ENCODE results near the gene GBP1.

The GBP1 gene

DNA sequence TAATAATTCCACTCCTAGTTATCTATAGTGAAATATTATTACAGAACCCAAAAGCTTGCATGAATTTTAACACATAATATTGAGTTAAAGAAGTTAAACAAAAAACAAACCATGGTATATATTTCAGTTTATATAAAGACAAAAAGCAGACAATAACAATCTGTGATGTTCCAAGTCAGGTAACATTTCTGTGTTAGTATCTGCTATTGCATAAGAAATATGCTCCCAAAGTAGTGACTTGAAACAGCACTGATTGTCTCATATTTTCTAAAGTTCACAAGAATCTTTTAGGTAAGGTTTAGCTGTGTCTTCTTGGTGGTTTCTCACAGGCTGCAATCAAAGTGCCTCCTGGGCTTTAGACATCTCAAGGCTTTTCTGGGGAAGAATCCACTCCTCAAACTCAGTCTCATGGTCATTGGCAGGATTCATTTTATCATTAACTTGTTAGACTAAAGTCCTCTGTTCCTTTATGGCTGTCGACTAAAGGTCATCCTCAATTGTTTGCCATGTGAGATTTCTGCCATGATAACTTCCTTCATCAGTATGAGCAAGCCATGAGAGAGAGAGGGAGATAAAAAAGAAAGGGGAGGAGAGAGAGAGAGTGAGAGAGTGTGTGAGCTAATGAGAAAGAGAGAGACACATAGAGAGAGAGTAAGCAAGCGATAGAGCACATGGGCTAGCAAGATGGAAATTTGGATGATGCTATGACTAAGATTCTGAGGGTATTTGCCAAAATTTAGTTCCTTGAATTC, 19.9 kb downstream of the GBP1 start:
- TF ChIP-seq, protein P1, sequence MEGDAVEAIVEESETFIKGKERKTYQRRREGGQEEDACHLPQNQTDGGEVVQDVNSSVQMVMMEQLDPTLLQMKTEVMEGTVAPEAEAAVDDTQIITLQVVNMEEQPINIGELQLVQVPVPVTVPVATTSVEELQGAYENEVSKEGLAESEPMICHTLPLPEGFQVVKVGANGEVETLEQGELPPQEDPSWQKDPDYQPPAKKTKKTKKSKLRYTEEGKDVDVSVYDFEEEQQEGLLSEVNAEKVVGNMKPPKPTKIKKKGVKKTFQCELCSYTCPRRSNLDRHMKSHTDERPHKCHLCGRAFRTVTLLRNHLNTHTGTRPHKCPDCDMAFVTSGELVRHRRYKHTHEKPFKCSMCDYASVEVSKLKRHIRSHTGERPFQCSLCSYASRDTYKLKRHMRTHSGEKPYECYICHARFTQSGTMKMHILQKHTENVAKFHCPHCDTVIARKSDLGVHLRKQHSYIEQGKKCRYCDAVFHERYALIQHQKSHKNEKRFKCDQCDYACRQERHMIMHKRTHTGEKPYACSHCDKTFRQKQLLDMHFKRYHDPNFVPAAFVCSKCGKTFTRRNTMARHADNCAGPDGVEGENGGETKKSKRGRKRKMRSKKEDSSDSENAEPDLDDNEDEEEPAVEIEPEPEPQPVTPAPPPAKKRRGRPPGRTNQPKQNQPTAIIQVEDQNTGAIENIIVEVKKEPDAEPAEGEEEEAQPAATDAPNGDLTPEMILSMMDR (conservative IDR thresholded peaks at IDR 0.05; ENCODE audit: control insufficient read depth, insufficient read depth, low read depth, low read length): no peak

DNA sequence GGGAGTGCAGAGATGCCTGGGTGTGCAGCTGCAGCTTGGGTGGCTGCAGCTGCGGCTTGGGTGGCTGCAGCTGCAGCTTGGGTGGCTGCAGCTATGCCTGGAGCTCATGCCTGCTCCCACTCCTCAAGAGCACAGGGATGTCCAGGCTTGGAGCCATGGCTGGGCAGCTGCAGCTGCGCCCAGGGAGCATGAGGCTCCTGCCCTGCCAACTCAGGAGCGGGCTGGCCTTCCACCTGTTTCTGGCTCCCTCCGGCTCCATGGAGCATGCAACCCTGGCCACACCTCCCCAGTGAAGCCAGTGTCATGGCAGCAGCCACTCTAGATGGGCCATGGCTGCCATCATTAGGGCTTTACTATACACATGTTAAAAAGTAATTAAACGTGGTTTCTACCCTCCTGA, 21.1 kb downstream of the GBP1 start:
- no peak overlapping the region for H3K4me3 ChIP-seq (ENCODE audit: control insufficient read depth, low read depth, low read length)
- DNase-seq (ENCODE audit: low read depth): no peak
- TF ChIP-seq, protein P1 (conservative IDR thresholded peaks at IDR 0.05; ENCODE audit: control insufficient read depth, insufficient read depth, low read depth, low read length): no peak

More for the DNA sequence above, 19.9 kb downstream of the GBP1 start:
- DNase-seq (ENCODE audit: low read depth): peak; percentile 17
- H3K4me3 ChIP-seq (ENCODE audit: control insufficient read depth, low read depth, low read length): no peak overlapping the region

DNA sequence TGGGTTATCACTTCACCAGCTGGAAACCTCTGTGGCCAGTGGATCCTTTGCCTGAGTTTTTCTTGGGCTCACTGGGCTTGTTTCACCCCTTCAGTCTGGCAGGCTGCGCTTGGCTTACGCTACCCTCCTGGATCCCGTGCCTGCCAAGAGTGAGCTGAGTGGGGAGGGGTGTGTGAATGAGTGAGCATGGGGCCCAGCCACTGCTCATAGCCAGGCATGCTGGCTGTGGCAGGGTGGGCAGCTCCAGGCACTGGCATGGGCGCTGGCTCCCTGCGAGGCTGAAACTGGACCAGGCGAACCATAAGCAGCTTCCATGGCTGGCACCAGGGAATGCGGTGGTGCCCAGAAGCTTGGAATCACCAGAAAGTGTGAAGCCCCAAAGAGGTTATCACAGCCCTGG, 22.5 kb downstream of the GBP1 start:
- no peak for DNase-seq (ENCODE audit: low read depth)
- TF ChIP-seq, protein P1 (conservative IDR thresholded peaks at IDR 0.05; ENCODE audit: control insufficient read depth, insufficient read depth, low read depth, low read length): no peak
- H3K4me3 ChIP-seq (ENCODE audit: control insufficient read depth, low read depth, low read length): no peak overlapping the region

DNA sequence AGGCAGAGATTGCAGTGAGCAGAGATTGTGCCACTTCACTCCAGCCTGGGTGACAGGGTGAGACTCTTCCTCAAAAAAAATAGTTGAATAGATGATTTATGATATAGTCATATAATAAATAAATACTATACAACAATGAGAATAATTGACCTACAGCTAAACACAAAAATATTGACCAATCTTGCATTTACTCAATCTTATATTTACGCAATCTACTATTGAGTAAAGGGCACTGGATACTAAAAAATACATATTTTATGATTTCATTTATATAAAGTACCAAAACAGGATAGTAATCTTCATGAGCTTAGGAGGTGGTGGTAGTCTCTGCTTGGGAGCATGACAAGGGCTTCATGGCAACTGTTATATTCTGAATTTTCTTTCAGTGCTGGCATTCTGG, 23.3 kb downstream of the GBP1 start:
- no peak for DNase-seq (ENCODE audit: low read depth)
- TF ChIP-seq, protein P1 (conservative IDR thresholded peaks at IDR 0.05; ENCODE audit: control insufficient read depth, insufficient read depth, low read depth, low read length): no peak
- no peak overlapping the region for H3K4me3 ChIP-seq (ENCODE audit: control insufficient read depth, low read depth, low read length)

DNA sequence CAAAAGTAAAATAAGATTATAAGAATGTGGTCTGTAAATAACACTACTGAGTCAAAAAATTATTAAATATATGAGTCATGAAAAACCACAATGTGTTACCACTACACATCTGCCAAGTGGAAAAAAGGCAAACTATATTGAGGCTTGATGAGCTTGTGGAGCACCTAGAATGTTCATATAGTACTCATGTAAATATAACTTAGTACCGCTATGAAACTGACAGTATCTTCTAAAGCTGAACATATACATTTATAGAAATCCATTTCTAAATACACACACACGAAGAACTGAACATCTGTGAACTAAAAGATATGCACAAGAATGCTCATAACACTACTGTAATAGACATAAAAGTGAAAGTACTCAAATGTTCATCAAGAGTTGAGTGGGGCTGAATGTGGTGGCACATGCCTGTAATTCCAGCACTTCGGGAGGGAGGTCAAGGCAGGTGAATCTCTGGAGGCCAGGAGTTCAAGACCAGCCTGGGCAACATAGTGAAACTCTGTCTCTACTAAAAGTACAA, 23.8 kb downstream of the GBP1 start:
- no peak overlapping the region for H3K4me3 ChIP-seq (ENCODE audit: control insufficient read depth, low read depth, low read length)
- DNase-seq (ENCODE audit: low read depth): peak; percentile 84
- TF ChIP-seq, protein P1 (conservative IDR thresholded peaks at IDR 0.05; ENCODE audit: control insufficient read depth, insufficient read depth, low read depth, low read length): no peak

DNA sequence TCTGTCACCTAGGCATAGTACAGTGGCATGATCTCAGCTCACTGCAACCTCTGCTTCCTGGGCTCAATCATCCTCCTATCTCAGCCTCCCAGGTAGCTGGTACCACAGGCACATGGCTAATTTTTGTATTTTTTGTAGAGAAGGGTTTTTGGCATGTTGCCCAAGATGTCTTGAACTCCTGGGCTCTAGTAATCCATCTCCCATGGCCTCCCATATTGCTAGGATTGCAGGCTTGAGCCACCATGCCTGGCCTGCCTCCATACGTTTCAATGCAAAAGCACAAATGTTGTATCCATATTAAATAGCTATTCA, 24.7 kb downstream of the GBP1 start:
- no peak overlapping the region for H3K4me3 ChIP-seq (ENCODE audit: control insufficient read depth, low read depth, low read length)
- DNase-seq (ENCODE audit: low read depth): no peak
- TF ChIP-seq, protein P1 (conservative IDR thresholded peaks at IDR 0.05; ENCODE audit: control insufficient read depth, insufficient read depth, low read depth, low read length): no peak

Data from fibroblast of mammary gland (primary cell).